ENCODE data around the gene RPP38. TPM values are rescaled to one million over a fixed set of nuclear protein-coding genes. Genes with fewer than 3 reads are reported as not detected.

RPP38 gene
- total and polyA plus RNA-seq, 2 of the 4 experiments (the other 2 are of a cell fraction) = 12.4 to 19.0 TPM

- CTCF ChIA-PET = no interaction called here
Measured at GRCh38 chr10:15137636-15138035, 40.5 kb downstream of the RPP38 start.

More at GRCh38 chr10:15137636-15138035, 40.5 kb downstream of the RPP38 start:
- H3K56ac ChIP-seq (ENCODE audit: extremely low read depth, insufficient read depth, low read length) = no peak overlapping the region
- no peaks in the 10 kb centered on the region for H3K4me1 ChIP-seq (ENCODE audit: control insufficient read depth, insufficient read depth, low read length)
- H2AFZ ChIP-seq (replicated peaks; ENCODE audit: low read length, poor library complexity) = no peak overlapping the region
- no peak overlapping the region for H3K14ac ChIP-seq (replicated peaks; ENCODE audit: low read depth, low read length)
- H4K20me1 ChIP-seq (ENCODE audit: insufficient read depth, low read length) = no peaks in the 10 kb centered on the region
- no peak overlapping the region for H3K18ac ChIP-seq (ENCODE audit: low read depth, low read length)
- no peak overlapping the region for H3K27ac ChIP-seq (ENCODE audit: insufficient read depth, low read length)
- ATAC-seq (ENCODE audit: low read depth) = no peak
- no peak overlapping the region for H3K23ac ChIP-seq (ENCODE audit: low read depth, low read length)
- BruUV-seq (replicated peaks) = no TSS peak
- DNase-seq = no peak
- WGBS, 2 experiments (ENCODE audit: extremely low coverage in 2 of 2, insufficient read length in 1 of 2) = no CpG with 5 or more reads among the region's 1 CpG
- no peaks in the 10 kb centered on the region for H3K9me3 ChIP-seq (ENCODE audit: control insufficient read depth, insufficient read depth, low read length)
- H3K9ac ChIP-seq (ENCODE audit: low read depth, low read length) = no peak overlapping the region
- no peak overlapping the region for H2BK5ac ChIP-seq (ENCODE audit: low read depth, low read length, poor library complexity, severe bottlenecking)
- no peak overlapping the region for H3K4ac ChIP-seq (ENCODE audit: low read depth, low read length)
- no peak overlapping the region for H2BK20ac ChIP-seq (ENCODE audit: low read depth, low read length)
- H2AK5ac ChIP-seq (ENCODE audit: low read depth, low read length) = no peak overlapping the region
- H2AK9ac ChIP-seq (replicated peaks; ENCODE audit: low read depth, low read length, poor library complexity) = no peak overlapping the region
- dilution Hi-C loops (cut with HindIII; ENCODE audit: low sequenced_read_pairs, unreplicated experiment) = no loop called here
- H2BK120ac ChIP-seq (ENCODE audit: low read depth, low read length) = no peak overlapping the region
- H3K79me1 ChIP-seq (ENCODE audit: low read depth in 1 of 2, low read length in 2 of 2) = peaks cover 9 to 13% of the 10 kb centered on the region in 2 experiments
- TF ChIP-seq USF2 (IDR thresholded peaks at IDR 0.05; ENCODE audit: low read depth, low read length) = no peak
- TF ChIP-seq CEBPB (IDR thresholded peaks at IDR 0.05; ENCODE audit: low read depth, low read length) = peak; percentile 51
- no peak for TF ChIP-seq ELK1 (IDR thresholded peaks at IDR 0.05; ENCODE audit: borderline replicate concordance, low read depth, low read length)
- no peaks in the 10 kb centered on the region for H3K27me3 ChIP-seq (ENCODE audit: control insufficient read depth, insufficient read depth, low read length)
- in situ Hi-C loops (cut with MboI; ENCODE audit: low sequenced_read_pairs) = no loop called here
- H4K8ac ChIP-seq (ENCODE audit: low read depth in 2 of 2, low read length in 2 of 2) = no peak overlapping the region
- no peak overlapping the region for H3K4me2 ChIP-seq (ENCODE audit: low read depth, low read length)
- peaks cover 19% of the 10 kb centered on the region for H3K36me3 ChIP-seq (ENCODE audit: control insufficient read depth, insufficient read depth, low read length)
- H4K91ac ChIP-seq (ENCODE audit: insufficient read depth, low read depth, low read length) = no peak overlapping the region
- no peak overlapping the region for H2BK15ac ChIP-seq (ENCODE audit: low read depth, low read length)
- H3K4me3 ChIP-seq (ENCODE audit: insufficient read depth, low read depth, low read length) = no peak overlapping the region
- POLR2A ChIA-PET (ENCODE audit: unreplicated experiment) = no interaction called here
- no peaks in the 10 kb centered on the region; the same call in 1 of the 2 replicates for H3K9me1 ChIP-seq (ENCODE audit: insufficient read depth, low read length)
- no peak overlapping the region for H4K5ac ChIP-seq (ENCODE audit: low read depth, low read length)
- intact Hi-C loops (cut with micrococcal nuclease) = no loop called here
